Mammary microvascular endothelial cell (primary cell): ENCODE results near the gene IFITM10. TPM values are rescaled to one million over a fixed set of nuclear protein-coding genes. Genes with fewer than 3 reads are reported as not detected.

Source experiments
- total RNA-seq: library from RNA; depleted of rRNA; stranded (reverse); fragments of >200 nt; gene quantifications from 2 replicates; pipeline ENCODE4 v1.2.3, GENCODE V29; 2015

The IFITM10 gene
- total RNA-seq, result 0.20 TPM in 2 replicates

GRCh38 chr11:1750481-1750839 lies at the start of gene IFITM10:
TSS of gene IFITM10 (minus strand) at chr11:1750595. CDS start at chr11:1750442, 153 bp downstream.

GRCh38 chr11:1763796-1764661 lies 13.6 kb upstream of the IFITM10 start, which contains the start of gene CTSD:
TSS of gene CTSD (minus strand) at chr11:1763927. CDS start at chr11:1763859, 68 bp downstream.

GRCh38 chr11:1696608-1697570 lies 53.5 kb downstream of the IFITM10 start, which contains the start of gene KRTAP5-6:
TSS of gene KRTAP5-6 (plus strand) at chr11:1697195. CDS start at chr11:1697246, 51 bp downstream.

Other genes starting within 250 kb of the IFITM10 start
- 3.3 and 3.7 TPM in 2 replicates for gene DUSP8, start 178.3 kb downstream of the IFITM10 start, total RNA-seq
- not detected in 2 replicates for gene KRTAP5-1, start 165.3 kb downstream of the IFITM10 start, total RNA-seq
- not detected in 2 replicates for gene KRTAP5-2, start 152.3 kb downstream of the IFITM10 start, total RNA-seq
- gene KRTAP5-3, start 142.1 kb downstream of the IFITM10 start, total RNA-seq, result not detected in 2 replicates
- gene KRTAP5-4, start 128.5 kb downstream of the IFITM10 start, total RNA-seq, result not detected in 2 replicates
- gene KRTAP5-5, start 120.8 kb downstream of the IFITM10 start, total RNA-seq, result not detected in 2 replicates
- not detected in 2 replicates for gene KRTAP5-6, start 53.4 kb downstream of the IFITM10 start, total RNA-seq
- gene CTSD, start 13.3 kb upstream of the IFITM10 start, total RNA-seq, result 329 and 379 TPM in 2 replicates
- gene SYT8, start 84.4 kb upstream of the IFITM10 start, total RNA-seq, result not detected in 2 replicates
- not detected in 2 replicates for gene TNNI2, start 88.4 kb upstream of the IFITM10 start, total RNA-seq
- 0.20 TPM in 1 of 2 replicates, not detected in the other for gene LSP1, start 102.5 kb upstream of the IFITM10 start, total RNA-seq
- not detected in 2 replicates for gene PRR33, start 141.3 kb upstream of the IFITM10 start, total RNA-seq
- not detected in 2 replicates for gene TNNT3, start 169.1 kb upstream of the IFITM10 start, total RNA-seq
- 95.2 and 101 TPM in 2 replicates for gene MRPL23, start 196.7 kb upstream of the IFITM10 start, total RNA-seq
- 6.5 and 9.7 TPM in 2 replicates for gene H19, start 247.2 kb upstream of the IFITM10 start, total RNA-seq